HepG2 (cell line): Measurements from ENCODE around the gene CYP2A6. TPM values are rescaled to one million over a fixed set of nuclear protein-coding genes. Genes with fewer than 3 reads are reported as not detected.

Experiments used
- ETV5 ChIP-seq: IDR thresholded peaks from 2 replicates; pipeline ENCODE4 v1.6.1; 2018; ENCODE audit warnings: missing biosample characterization, missing genetic modification reagents, inconsistent platforms, borderline replicate concordance
- FOSL2 ChIP-seq: sonication (generic); formaldehyde crosslinking; IDR thresholded peaks from 2 replicates; pipeline ENCODE4 v1.4.0; 2020; ENCODE audit warnings: missing genetic modification reagents
- FOXA1 ChIP-seq, 2 experiments: fragments of 450-650 bp in 1 of 2; sonication (generic) in 1 of 2; formaldehyde crosslinking in 1 of 2; IDR thresholded peaks; 2 replicates each; pipeline versions ENCODE4 v1.4.0 to v1.6.1; 2016 to 2020; ENCODE audit warnings: missing genetic modification reagents in 1 of 2
- JUND ChIP-seq: sonication (generic); formaldehyde crosslinking; IDR thresholded peaks from 2 replicates; pipeline ENCODE4 v1.8.0; 2022; ENCODE audit warnings: mild to moderate bottlenecking, missing genetic modification reagents
- SOX5 ChIP-seq: IDR thresholded peaks from 2 replicates; pipeline ENCODE4 v1.6.1; 2016; ENCODE audit warnings: borderline replicate concordance
- TCF7 ChIP-seq: sonication (generic); IDR thresholded peaks from 2 replicates; pipeline ENCODE4 v1.6.1; 2016; ENCODE audit warnings: antibody characterized with exemption, low read depth
- TERF1 ChIP-seq: sonication (generic); formaldehyde crosslinking; IDR thresholded peaks from 2 replicates; pipeline ENCODE4 v1.8.0; 2022; ENCODE audit warnings: mild to moderate bottlenecking, missing genetic modification reagents, moderate library complexity
- ZBTB26 ChIP-seq: IDR thresholded peaks from 2 replicates; pipeline ENCODE4 v1.6.1; 2016; ENCODE audit warnings: missing compliant biosample characterization, missing genetic modification reagents, borderline replicate concordance
- ZNF337 ChIP-seq: sonication (generic); formaldehyde crosslinking; IDR thresholded peaks from 2 replicates; pipeline ENCODE4 v1.5.1; 2020; ENCODE audit warnings: missing genetic modification reagents, low read depth, mild to moderate bottlenecking, borderline replicate concordance
- ZNF430 ChIP-seq: sonication (generic); formaldehyde crosslinking; IDR thresholded peaks from 2 replicates; pipeline ENCODE4 v1.9.0; 2021; ENCODE audit warnings: mild to moderate bottlenecking, missing genetic modification reagents
- ZNF543 ChIP-seq: sonication (generic); formaldehyde crosslinking; IDR thresholded peaks from 2 replicates; pipeline ENCODE4 v1.4.0; 2020; ENCODE audit warnings: mild to moderate bottlenecking, missing genetic modification reagents
- ZNF703 ChIP-seq: sonication (generic); formaldehyde crosslinking; IDR thresholded peaks from 2 replicates; pipeline ENCODE4 v1.5.1; 2020; ENCODE audit warnings: missing genetic modification reagents, mild to moderate bottlenecking, moderate library complexity, borderline replicate concordance
- polyA plus RNA-seq, 8 experiments: library from polyadenylated mRNA; depleted of rRNA in 3 of 8; stranded (reverse) in 7 of 8; unstranded in 1 of 8; fragments of >200 nt; fragmentation: Illumina TruSeq in 4 of 8; extraction: Trizol in 4 of 8; gene quantifications; 2 replicates each; pipeline versions ENCODE4 v1.2.1 to v1.2.3, GENCODE V29; 2011 to 2016; ENCODE audit warnings: low read depth in 4 of 8, missing spikeins in 1 of 8, mixed read lengths in 1 of 8; ENCODE audit not compliant: insufficient read depth in 1 of 8
- total RNA-seq, 5 experiments: library from RNA; depleted of rRNA; stranded (reverse); fragments of >200 nt; fragmentation: Illumina TruSeq; extraction: Trizol; gene quantifications; 2 replicates each; pipeline ENCODE4 v1.2.3, GENCODE V29; 2016; ENCODE audit warnings: low read depth in 1 of 5
- TF ChIP-seq, protein P1 (sequence below): sonication (generic); formaldehyde crosslinking; IDR thresholded peaks from 2 replicates; pipeline ENCODE4 v1.4.0; 2020; ENCODE audit warnings: mild to moderate bottlenecking, missing genetic modification reagents
- TF ChIP-seq, protein P2 (sequence below): sonication (generic); formaldehyde crosslinking; IDR thresholded peaks from 2 replicates; pipeline ENCODE4 v1.5.0; 2020; ENCODE audit warnings: missing genetic modification reagents, mild to moderate bottlenecking, borderline replicate concordance

The CYP2A6 gene
- total and polyA plus RNA-seq, 2 of the 13 experiments (the other 11 are each of a cell fraction or from before 2014, with no cell fraction given): not detected

DNA sequence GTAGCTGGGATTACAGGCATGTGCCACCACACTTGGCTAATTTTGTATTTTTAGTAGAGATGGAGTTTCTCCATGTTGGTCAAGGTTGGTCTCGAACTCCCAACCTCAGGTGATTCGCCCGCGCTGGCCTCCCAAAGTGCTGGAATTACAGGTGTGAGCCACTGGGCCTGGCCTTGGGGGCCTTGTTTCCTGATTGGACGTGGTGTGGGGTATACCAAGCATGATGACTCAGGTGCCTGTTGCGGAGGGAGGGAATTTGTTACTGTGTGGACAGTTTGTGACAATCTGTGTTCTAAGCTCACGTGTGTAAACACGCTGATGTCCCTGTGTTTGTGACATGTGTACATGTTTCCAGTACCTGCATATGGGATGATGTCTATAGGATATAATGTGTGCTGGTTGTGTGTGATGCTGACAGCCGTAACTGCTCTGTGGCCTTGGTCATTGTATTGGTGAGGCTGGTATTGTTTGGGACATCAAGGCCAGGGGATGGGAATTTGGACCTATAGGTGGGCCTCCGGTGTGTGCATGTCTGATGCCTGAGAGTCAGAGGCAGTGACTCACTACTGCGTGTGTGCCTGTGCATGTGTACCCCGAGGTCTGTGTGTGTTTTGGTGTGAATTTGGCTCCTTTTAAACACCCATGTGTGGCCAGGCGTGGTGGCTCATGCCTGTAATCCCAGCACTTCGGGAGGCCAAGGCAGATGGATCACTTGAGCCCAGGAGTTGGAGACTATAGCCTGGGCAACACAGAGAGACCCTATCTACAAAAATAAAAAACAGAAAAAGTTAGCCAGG is 52.9 kb downstream of the CYP2A6 start (continued):
- TF ChIP-seq, protein P1, sequence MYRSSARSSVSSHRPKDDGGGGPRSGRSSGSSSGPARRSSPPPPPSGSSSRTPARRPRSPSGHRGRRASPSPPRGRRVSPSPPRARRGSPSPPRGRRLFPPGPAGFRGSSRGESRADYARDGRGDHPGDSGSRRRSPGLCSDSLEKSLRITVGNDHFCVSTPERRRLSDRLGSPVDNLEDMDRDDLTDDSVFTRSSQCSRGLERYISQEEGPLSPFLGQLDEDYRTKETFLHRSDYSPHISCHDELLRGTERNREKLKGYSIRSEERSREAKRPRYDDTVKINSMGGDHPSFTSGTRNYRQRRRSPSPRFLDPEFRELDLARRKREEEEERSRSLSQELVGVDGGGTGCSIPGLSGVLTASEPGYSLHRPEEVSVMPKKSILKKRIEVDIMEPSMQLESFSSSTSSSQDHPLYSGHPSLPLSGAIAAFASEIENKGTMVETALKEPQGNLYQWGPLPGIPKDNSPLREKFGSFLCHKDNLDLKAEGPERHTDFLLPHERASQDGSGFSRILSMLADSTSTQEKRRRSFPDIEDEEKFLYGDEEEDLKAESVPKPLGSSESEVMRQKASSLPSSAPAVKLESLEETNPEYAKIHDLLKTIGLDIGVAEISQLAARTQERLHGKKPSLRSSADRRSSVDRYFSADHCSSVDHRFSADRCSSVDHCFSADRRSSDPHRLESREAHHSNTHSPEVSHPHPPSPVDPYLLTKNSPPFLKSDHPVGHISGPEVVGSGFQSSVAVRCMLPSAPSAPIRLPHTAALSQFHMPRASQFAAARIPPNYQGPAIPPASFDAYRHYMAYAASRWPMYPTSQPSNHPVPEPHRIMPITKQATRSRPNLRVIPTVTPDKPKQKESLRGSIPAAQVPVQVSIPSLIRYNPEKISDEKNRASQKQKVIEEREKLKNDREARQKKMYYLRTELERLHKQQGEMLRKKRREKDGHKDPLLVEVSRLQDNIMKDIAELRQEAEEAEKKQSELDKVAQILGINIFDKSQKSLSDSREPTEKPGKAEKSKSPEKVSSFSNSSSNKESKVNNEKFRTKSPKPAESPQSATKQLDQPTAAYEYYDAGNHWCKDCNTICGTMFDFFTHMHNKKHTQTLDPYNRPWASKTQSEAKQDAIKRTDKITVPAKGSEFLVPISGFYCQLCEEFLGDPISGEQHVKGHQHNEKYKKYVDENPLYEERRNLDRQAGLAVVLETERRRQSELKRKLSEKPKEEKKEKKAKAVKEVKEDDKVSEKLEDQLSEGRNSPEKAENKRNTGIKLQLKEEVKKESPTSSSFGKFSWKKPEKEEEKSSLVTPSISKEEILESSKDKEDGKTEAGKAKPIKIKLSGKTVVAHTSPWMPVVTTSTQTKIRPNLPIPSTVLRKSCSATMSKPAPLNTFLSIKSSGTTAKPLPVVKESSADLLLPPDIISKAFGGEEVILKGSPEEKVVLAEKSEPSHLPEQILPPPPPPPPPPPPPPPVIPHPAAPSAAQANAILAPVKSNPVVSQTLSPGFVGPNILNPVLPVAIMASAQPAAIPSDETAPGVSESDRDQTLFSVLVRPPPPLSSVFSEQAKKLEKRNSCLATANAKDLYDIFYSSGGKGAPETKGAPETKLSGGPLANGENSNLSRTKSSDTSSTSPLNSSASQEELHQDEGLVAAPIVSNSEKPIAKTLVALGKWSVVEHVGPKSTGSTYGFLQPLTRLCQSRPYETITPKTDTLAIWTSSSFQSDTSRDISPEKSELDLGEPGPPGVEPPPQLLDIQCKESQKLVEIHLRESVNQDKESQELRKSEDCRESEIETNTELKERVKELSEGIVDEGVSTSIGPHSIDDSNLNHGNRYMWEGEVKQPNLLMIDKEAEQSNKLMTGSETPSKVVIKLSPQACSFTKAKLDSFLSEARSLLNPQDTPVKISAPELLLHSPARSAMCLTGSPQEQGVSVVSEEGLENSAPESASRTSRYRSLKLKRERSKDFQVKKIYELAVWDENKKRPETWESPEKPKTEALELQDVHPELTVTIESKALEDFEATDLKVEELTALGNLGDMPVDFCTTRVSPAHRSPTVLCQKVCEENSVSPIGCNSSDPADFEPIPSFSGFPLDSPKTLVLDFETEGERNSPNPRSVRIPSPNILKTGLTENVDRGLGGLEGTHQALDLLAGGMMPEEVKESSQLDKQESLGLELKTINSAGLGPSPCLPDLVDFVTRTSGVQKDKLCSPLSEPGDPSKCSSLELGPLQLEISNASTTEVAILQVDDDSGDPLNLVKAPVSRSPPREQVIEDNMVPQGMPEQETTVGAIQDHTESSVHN (CRISPR knock-in tag): 0 out of 2 replicates have a peak, but pooled peaks have one; percentile 4
- TF ChIP-seq ZNF543 (CRISPR knock-in tag): no peak
- TF ChIP-seq TERF1 (CRISPR knock-in tag): no peak
- TF ChIP-seq ZBTB26 (CRISPR knock-in tag): 0 out of 2 replicates have a peak, but pooled peaks have one; percentile 2
- TF ChIP-seq ZNF703 (CRISPR knock-in tag): no peak
- no peak for TF ChIP-seq FOXA1 (IDR thresholded peaks at IDR 0.05)
- TF ChIP-seq FOXA1 (CRISPR knock-in tag; IDR thresholded peaks at IDR 0.05): 0 out of 2 replicates have a peak, but pooled peaks have one; percentile 5
- 0 out of 2 replicates have a peak, but pooled peaks have one; percentile 58 for TF ChIP-seq JUND
- 0 out of 2 replicates have a peak, but pooled peaks have one; percentile 8 for TF ChIP-seq ZNF430
- TF ChIP-seq, protein P2, sequence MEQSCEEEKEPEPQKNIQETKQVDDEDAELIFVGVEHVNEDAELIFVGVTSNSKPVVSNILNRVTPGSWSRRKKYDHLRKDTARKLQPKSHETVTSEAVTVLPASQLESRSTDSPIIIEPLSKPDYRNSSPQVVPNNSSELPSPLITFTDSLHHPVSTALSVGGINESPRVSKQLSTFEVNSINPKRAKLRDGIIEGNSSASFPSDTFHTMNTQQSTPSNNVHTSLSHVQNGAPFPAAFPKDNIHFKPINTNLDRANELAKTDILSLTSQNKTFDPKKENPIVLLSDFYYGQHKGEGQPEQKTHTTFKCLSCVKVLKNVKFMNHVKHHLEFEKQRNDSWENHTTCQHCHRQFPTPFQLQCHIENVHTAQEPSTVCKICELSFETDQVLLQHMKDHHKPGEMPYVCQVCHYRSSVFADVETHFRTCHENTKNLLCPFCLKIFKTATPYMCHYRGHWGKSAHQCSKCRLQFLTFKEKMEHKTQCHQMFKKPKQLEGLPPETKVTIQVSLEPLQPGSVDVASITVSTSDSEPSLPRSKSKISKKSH (CRISPR knock-in tag): no peak
- peak; percentile 29; the same call in 1 of the 2 replicates for TF ChIP-seq SOX5 (CRISPR knock-in tag)
- TF ChIP-seq ETV5 (CRISPR knock-in tag): 0 out of 2 replicates have a peak, but pooled peaks have one; percentile 6
- TF ChIP-seq TCF7: 0 out of 2 replicates have a peak, but pooled peaks have one; percentile 6
- TF ChIP-seq ZNF337: no peak
- TF ChIP-seq FOSL2 (CRISPR knock-in tag): peak; percentile 78
- TF ChIP-seq, all 625 proteins: peak for 13
